Fibroblast of upper back skin (primary cell): Measurements from ENCODE around the gene SMIM29.
A peak's percentile ranks its signal among the peaks of the same experiment; 100 is the strongest.
"Not testable (repeated sequence)": the region's sequence is repeated elsewhere in the genome, so short reads cannot be mapped to it uniquely, and the experiment has no call there.

Experiments used
- DNase-seq: peaks from one replicate; pipeline ENCODE4 v3.0.0-alpha.2; 2013

Gene SMIM29

DNA sequence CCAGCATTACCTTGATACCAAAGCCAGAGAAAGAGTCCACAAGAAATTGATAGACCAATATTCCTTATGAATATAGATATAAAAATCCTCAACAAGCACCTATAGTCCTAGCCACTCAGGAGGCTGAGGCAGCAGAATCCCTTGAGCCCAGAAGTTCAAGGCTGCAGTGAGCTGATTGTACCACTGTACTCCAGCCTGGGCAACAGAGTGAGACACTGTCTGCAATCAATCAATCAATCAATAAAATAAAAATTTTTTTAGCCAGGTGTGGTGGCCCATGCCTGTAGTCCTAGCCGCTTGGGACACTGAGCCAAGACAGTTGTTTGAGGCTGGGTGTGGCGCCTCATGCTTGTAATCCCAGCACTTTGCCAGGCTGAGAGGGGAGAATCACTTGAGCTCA lies 18.9 kb upstream of the SMIM29 start:
- no peak for DNase-seq

DNA sequence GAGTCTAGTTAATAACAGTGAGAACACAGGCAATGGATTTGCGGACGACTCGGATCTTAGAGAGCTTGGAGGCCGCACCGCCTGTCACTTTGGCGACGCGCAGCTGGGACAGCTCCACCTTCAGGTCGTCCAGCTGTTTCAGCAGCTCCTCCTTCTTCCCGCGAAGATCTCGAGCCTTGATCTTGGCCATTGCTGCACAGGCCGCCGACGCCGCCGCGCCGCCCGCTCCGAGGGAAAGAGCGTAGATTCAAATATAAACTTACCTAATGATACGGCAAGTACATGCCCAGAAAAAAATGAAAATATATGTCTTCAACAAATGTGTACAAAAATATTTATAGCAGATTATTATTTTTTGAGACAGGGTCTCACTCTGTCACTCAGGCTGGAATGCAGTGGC lies 14.7 kb upstream of the SMIM29 start:
- DNase-seq = not testable (repeated sequence)

GRCh38 chr6:34260576-34261267 lies 11.9 kb upstream of the SMIM29 start:
- DNase-seq = no peak

GRCh38 chr6:34259529-34260069 lies 10.8 kb upstream of the SMIM29 start:
- DNase-seq = no peak

- DNase-seq = not testable (repeated sequence)
Measured at GRCh38 chr6:34252395-34252794, 3.6 kb upstream of the SMIM29 start.

- no peak for DNase-seq
Measured at GRCh38 chr6:34249469-34250261, 859 bp upstream of the SMIM29 start.

DNA sequence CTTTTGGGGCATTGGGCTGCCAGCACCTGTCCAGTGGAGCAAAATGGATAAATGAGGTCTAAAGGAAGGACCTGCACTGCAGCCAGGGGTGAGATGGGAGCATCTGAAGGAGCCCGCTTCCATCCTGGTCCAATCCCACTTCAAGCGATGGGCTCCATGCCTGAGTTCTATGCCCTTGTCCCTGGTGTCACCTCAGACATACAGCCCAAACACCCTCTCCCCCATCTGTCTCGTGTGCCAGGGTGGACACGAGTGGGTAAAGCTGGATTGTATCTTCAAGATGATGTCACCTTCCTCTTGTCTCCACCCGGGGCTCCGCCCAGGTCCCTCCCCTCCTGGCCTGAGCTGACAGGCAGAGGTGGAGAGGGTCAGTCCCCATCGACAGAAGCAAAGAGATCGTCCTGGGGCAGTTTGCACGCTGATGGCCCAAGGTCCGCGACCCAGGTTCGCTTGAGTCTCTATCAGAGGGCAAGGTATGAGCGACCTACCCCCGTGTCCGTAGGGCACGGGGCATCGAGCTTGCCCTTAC lies 544 bp downstream of the SMIM29 start:
- DNase-seq = no peak

GRCh38 chr6:34247481-34248197 lies 1.2 kb downstream of the SMIM29 start:
- no peak for DNase-seq

- no peak for DNase-seq
Measured at GRCh38 chr6:34246563-34247391, 2.0 kb downstream of the SMIM29 start.

GRCh38 chr6:34246249-34246562 lies 2.6 kb downstream of the SMIM29 start:
- no peak for DNase-seq

GRCh38 chr6:34245761-34246140 lies 3.1 kb downstream of the SMIM29 start:
- DNase-seq = not testable (repeated sequence)

DNA sequence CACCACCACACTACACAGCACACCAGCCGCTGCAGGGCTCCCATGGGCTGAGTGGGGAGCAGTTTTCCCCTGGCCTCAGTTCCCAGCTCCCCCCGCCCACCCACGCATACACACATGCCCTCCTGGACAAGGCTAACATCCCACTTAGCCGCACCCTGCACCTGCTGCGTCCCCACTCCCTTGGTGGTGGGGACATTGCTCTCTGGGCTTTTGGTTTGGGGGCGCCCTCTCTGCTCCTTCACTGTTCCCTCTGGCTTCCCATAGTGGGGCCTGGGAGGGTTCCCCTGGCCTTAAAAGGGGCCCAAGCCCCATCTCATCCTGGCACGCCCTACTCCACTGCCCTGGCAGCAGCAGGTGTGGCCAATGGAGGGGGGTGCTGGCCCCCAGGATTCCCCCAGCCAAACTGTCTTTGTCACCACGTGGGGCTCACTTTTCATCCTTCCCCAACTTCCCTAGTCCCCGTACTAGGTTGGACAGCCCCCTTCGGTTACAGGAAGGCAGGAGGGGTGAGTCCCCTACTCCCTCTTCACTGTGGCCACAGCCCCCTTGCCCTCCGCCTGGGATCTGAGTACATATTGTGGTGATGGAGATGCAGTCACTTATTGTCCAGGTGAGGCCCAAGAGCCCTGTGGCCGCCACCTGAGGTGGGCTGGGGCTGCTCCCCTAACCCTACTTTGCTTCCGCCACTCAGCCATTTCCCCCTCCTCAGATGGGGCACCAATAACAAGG lies 3.6 kb downstream of the SMIM29 start:
- not testable (repeated sequence) for DNase-seq

- DNase-seq = peak; percentile 91
Measured at GRCh38 chr6:34243901-34244884, 4.6 kb downstream of the SMIM29 start.

- DNase-seq = no peak
Measured at GRCh38 chr6:34243131-34243771, 5.6 kb downstream of the SMIM29 start.

DNA sequence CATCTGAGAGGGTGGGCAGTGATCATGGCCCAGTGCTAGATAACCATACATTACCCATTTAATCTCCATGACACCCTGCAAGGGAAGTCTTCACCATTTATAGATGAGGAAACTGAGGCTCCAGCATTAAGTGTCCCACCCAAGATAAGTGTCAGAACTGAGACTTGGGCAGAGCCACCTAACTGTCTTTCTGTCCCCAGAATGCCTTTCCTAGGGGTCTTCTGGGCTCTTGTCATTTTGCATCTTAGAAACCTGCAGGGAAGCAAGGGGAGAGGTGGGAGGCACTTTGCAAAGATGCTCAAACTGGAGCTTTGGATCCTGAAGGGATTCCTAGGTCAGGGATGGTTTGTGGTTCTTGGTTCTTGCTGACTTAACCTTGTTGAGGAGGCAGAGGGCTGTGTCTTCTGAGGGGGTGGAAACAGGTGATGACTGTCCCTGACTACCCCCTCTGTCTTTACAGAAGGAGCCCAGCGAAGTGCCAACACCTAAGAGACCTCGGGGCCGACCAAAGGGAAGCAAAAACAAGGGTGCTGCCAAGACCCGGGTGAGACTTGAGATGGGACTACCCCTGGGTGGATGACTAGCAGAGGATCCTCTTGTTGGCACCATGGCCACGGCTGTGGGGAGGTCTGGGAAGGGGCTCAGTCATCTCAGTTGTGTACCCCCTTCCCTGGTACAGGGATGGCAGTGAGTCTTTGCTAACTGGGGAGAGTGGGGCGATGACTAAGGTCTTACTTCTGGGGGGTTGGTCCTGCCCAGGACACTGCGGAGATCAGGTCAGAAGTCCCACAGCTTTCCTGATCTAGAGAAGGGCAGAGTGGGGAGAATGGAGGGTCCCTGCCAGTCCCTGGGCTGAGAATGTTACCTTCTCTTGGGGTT lies 6.3 kb downstream of the SMIM29 start:
- DNase-seq = no peak

- no peak for DNase-seq
Measured at GRCh38 chr6:34241351-34242215, 7.2 kb downstream of the SMIM29 start.

GRCh38 chr6:34240329-34241248 lies 8.2 kb downstream of the SMIM29 start:
- no peak for DNase-seq
